ENCODE measurements around the gene C6orf132.
"Not testable (repeated sequence)": the region's sequence is repeated elsewhere in the genome, so short reads cannot be mapped to it uniquely, and the experiment has no call there.

C6orf132 gene

GRCh38 chr6:42159431-42160024 lies 17.1 kb upstream of the C6orf132 start:
- DNase-seq (ENCODE audit: low read depth, low spot score), result no peak

GRCh38 chr6:42158631-42159030 lies 16.2 kb upstream of the C6orf132 start:
- DNase-seq (ENCODE audit: low read depth, low spot score), result no peak

GRCh38 chr6:42158011-42158410 lies 15.6 kb upstream of the C6orf132 start:
- DNase-seq (ENCODE audit: low read depth, low spot score), result no peak

- DNase-seq (ENCODE audit: low read depth, low spot score), result no peak
These were observed 14.2 kb upstream of the C6orf132 start for GRCh38 chr6:42156638-42157037.

GRCh38 chr6:42155293-42155692 lies 12.9 kb upstream of the C6orf132 start:
- DNase-seq (ENCODE audit: low read depth, low spot score), result no peak

- no peak for DNase-seq (ENCODE audit: low read depth, low spot score)
These were observed 12.2 kb upstream of the C6orf132 start for GRCh38 chr6:42154461-42155209.

GRCh38 chr6:42153921-42154320 lies 11.5 kb upstream of the C6orf132 start:
- no peak for DNase-seq (ENCODE audit: low read depth, low spot score)

GRCh38 chr6:42152528-42153213 lies 10.3 kb upstream of the C6orf132 start:
- not testable (repeated sequence) for DNase-seq (ENCODE audit: low read depth, low spot score)

GRCh38 chr6:42152024-42152423 lies 9.6 kb upstream of the C6orf132 start:
- DNase-seq (ENCODE audit: low read depth, low spot score), result no peak

GRCh38 chr6:42150254-42150653 lies 7.8 kb upstream of the C6orf132 start:
- DNase-seq (ENCODE audit: low read depth, low spot score), result no peak

GRCh38 chr6:42148058-42148457 lies 5.6 kb upstream of the C6orf132 start:
- DNase-seq (ENCODE audit: low read depth, low spot score), result no peak

- no peak for DNase-seq (ENCODE audit: low read depth, low spot score)
These were observed 4.7 kb upstream of the C6orf132 start for GRCh38 chr6:42147138-42147562.

GRCh38 chr6:42141603-42142117 lies 760 bp downstream of the C6orf132 start:
- DNase-seq (ENCODE audit: low read depth, low spot score), result no peak

- DNase-seq (ENCODE audit: low read depth, low spot score), result no peak
These were observed 1.4 kb downstream of the C6orf132 start for GRCh38 chr6:42140756-42141602.

- DNase-seq (ENCODE audit: low read depth, low spot score), result no peak
These were observed 2.4 kb downstream of the C6orf132 start for GRCh38 chr6:42140032-42140431.

- no peak for DNase-seq (ENCODE audit: low read depth, low spot score)
These were observed 3.5 kb downstream of the C6orf132 start for GRCh38 chr6:42138630-42139619.

- no peak for DNase-seq (ENCODE audit: low read depth, low spot score)
These were observed 4.2 kb downstream of the C6orf132 start for GRCh38 chr6:42138190-42138589.

GRCh38 chr6:42137194-42137753 lies 5.1 kb downstream of the C6orf132 start:
- no peak for DNase-seq (ENCODE audit: low read depth, low spot score)

GRCh38 chr6:42136508-42137193 lies 5.8 kb downstream of the C6orf132 start:
- no peak for DNase-seq (ENCODE audit: low read depth, low spot score)

All from activated CD4-positive, CD25-positive, alpha-beta regulatory T cell treated with anti-CD3 and anti-CD28 coated beads, Interleukin-2, amount 50 U/mL, for 16 hours (primary cell).